Right ventricle myocardium superior (tissue), 1 donor: ENCODE measurements around the gene SLC6A7. TPM values are rescaled to one million over a fixed set of nuclear protein-coding genes. Genes with fewer than 3 reads are reported as not detected.

Source experiments
- ATAC-seq: fragments of 200-7000 bp; cut with Tn5 transposase; one replicate; pipeline ENCODE4 v1.9.1; 2020; ENCODE audit warnings: mild to moderate bottlenecking; ENCODE audit not compliant: poor library complexity
- DNase-seq: peaks from one replicate; pipeline ENCODE4 v3.0.0-alpha.2; 2020
- intact Hi-C: fragments of 100-400 bp; cut with DNase I; formaldehyde crosslinking; loops from one replicate; pipeline ENCODE4 v1.11.2; 2022
- total RNA-seq: library from RNA; stranded (reverse); fragmentation: NEBNext Ultra II Directional; extraction: Animal tissue kit (Norgen Biotek cat#: 25700); gene quantifications from one replicate; pipeline ENCODE4 v1.2.1, GENCODE V29; 2021
- donor health status: DM: no; HTN: yes; CAD: no; lungs with severe emphysema.

The SLC6A7 gene
- total RNA-seq, 1 donor from 2014 or later, result not detected

DNA sequence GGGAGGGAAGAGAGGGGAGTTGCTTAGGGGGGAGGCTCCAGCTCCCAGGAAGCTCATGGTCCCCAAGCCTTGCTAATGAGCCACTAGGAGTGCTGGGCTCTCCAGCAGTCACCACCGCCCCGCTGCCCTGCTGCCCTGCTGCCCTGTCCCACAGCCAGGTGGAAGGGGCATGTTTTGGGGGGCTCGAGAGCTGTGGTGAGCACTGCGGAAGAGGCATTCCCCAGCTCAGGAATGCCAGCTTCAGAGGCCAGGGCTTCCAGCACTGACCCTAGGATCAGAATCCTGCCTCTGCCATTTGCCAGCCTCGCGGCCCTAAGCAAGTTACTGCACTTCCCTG is 16.9 kb downstream of the SLC6A7 start:
- DNase-seq (no peak), ATAC-seq (no peak)
- intact Hi-C loops, result no loop called here

DNA sequence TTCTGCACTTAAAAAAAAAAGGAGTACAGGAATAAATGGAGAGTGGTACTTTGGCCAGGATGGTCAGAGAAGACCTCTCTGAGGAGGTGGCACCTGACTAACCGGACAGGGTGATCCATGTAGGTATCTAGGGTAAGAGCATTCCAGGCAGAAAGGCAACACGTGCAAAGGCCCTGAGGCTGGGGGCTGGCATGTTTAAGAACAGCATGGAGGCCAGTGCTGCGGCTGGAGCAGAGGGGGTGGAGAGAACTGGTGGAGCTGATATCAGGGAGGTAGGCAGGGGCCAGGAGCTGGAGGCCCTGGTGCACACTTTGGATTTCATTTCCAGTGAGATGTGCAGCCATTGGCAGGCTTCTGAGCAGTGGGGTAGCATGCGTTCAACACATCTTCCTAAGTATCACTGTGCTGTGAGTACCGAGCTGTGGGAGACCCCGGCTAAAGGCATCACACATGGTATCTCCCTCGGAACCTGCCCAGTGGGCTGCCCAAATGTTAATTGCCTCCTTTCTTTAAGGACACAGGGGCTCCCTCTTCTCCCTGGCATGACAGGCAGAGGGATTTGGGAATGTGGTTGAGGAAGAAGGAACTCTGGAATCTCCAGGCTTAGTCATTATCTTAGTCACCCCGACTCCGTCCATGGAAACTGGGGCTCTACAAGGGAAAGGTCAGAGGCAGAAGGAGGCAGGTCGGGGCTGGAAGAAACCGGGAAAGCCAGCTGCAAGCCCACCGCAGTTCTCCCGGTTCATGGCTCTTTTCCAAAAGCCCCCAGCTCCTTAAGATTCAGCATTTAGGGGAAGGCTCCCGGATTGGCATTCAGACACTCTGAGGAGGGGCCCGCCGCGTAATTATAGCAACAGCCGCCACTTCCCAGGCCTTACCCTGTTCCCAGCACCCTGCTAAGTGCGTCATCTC is 18.6 kb downstream of the SLC6A7 start:
- intact Hi-C loops, result no loop called here
- ATAC-seq, result no peak
- no peak for DNase-seq

DNA sequence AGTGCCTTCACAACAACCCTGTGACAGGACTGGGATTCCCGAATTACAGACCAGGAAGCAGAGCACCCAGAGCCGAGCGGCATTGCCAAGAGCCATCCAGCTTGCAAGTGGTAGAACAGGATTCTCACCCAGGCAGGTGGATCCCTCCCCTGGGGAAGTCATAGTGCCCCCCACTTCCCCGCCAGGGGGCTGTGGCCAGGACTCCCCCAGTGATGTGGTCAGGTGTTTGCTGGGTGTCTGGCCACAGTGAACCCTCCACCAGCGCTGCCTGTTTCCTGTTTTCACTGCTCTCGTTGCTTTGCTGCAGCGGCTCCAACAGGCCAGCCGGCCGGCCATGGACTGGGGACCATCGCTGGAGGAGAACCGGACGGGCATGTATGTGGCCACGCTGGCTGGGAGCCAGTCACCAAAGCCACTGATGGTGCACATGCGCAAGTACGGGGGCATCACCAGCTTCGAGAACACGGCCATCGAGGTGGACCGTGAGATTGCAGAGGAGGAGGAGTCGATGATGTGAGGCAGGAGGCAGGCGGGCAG is 19.3 kb downstream of the SLC6A7 start:
- ATAC-seq (no peak), DNase-seq (no peak)
- intact Hi-C loops, result no loop called here

DNA sequence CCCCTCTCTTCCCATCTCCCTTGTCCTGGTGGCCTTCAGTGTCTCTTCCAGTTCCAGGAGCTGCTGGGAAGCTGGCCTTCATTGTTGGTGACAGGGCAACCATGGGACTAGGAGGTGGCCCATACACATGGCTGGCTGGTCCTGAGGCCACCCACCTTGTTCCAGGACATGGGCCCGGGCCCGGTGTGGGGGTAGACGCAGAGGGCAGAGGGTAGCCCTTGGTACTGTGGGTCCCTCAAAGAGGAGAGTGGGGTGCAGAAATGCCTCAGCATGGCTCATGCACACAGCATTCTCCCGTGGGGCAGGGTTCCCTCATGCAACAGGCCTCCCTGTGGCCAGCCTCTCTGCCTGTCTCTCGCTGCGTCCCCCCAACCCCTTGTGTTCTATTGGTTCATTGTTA is 20.8 kb downstream of the SLC6A7 start:
- no peak for DNase-seq
- intact Hi-C loops, result no loop called here
- no peak for ATAC-seq

DNA sequence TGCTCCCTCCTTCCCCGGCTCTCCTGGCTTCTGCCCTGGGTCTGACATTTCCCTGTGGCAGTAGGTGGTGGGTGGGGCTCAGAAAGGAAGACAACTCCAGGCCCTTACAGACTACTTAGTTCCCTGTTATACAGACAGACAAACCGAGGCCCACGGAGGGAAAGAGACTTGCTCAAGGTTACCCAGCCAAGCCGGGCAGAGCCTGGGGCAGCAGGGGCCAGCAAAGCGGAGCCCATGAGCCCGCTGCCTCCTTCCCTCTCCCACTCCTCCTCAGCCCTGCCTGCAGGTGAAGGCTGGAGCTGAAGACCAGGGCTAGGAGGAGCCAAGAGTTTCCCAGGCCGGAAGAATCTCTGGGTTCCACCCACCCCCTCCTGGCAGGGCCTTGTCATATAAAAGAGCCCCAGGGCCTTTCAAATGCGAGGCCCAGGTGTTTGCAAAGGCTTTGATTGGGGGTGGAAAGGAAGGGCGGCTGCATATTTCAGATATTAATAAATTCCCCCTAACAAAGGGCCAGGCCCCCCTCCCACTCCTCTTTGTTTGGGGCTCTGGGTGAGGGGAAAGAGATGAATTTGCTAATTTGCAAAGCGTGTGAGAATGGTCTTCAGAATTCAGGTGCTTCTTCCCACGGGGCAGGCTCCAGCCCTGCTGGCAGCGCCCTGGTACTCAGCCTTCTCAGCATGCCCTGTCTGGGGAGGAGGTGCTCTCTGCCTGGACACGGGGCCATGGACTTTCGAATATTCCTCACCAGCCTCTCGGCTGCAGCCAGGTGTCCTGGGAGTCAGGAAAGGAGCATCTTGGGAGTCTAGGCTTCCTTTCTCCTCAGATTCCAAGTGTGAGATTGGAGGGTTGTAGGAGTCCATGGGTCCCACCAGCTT is 21.5 kb downstream of the SLC6A7 start:
- intact Hi-C loops, result no loop called here
- DNase-seq (no peak), ATAC-seq (no peak)

DNA sequence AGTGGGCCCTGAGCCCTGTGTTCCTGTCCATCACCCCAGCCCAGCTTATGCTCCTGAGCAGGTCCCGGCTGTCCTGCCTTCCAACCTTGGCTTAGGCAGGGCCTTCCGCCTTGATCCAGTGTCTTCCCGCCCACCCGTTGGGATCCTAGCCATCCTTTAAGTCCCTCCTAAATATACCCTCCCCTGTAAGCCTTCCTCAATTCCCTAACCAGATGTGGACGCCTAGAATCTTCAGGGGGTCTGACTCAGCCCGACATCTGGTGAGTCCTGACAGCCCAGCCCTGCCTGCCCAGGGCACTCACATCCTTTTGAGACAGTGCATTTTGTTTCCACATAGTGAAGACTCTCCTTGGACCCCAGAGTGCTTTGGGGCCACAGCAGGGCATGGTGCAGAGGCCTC is 23.7 kb downstream of the SLC6A7 start:
- intact Hi-C loops, result no loop called here
- DNase-seq (no peak), ATAC-seq (no peak)

DNA sequence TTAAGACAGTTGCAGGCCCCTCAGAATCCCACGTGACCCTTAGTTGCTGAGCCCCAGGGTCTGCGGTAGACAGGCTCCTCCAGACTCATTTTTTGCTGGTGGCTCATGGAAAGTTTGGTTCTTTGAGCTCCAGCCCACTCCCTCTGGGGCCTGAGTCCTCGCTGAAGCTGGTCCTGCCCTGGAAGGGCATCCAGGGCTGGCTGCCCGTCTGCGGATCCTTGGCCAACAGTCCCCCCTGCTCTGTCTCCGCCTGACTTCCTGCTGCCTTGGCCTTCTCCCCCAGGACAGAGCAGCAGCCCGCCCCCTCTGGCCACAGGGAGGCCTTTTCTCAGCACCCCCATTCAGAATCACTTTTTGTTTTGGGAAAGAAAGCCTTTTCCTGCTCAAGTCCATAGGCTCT is 24.4 kb downstream of the SLC6A7 start:
- DNase-seq (peak; percentile 61), ATAC-seq (no peak)
- intact Hi-C loops, result no loop called here

DNA sequence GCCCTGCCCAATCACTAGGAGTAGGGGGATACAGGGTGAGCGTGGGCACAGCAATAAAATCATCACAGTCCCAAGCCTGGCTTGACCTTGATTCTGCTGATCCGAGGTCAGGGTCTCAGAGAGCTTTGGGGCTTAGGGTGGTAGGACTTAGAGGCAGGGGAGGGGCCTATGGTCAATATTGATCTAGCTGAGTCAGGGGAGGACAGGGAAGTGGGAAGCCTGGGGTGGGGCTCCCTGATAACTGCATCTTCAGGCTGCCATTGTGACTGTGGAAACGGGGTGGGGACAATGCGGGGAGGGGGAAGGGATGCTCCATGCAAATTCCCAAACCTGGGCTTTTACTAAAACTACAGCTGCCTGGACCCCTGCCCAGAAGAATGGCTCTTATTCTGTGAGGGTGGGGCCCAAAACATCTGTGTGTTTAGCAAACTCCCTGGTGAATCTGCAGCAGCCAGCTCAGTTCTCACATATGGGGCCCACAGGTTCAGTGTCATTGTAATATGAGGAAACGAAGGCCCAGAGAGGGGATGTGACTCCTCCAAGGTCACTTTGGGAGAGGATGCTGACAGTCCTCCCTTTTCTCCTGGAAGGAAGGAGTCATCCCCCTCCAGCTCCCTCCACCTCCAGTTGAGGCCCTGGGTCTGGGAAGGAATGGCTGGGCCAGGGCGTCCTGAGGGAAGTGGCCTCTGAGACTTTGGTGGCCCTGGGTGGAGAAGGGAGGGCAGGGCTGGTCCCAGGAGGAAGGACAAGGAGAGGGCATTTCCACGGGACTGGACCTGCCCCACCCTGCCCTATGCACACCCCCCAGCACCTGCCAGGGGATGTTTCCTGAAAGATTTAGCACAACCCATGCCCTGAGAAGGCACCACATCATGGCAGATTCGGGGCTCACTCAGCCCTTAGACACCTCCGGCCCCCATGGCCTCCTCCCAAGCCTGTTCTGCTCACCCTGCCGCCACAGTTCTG is 26.4 kb downstream of the SLC6A7 start:
- ATAC-seq (no peak), DNase-seq (no peak)
- intact Hi-C loops, result no loop called here

DNA sequence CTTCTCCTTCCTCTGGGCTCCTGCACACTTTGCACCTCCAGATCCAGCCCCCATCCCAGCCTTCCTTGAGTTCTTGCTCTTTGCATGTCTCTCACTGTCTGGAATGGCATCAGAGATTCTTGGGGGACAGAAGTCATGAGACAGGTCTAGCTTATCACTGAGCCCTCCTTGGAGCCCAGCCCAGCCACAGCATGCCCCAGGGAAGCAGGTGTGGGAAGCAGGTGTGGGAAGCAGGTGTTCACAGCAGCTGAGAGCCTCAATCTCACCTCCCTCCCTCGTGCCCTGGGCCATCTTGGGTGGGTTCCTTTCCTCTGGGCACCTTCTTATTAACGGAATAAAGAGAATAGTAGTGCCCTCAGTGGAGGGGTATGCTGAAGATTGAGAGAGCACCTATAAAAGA is 27.2 kb downstream of the SLC6A7 start:
- no peak for DNase-seq
- ATAC-seq, result no peak
- intact Hi-C loops, result no loop called here

DNA sequence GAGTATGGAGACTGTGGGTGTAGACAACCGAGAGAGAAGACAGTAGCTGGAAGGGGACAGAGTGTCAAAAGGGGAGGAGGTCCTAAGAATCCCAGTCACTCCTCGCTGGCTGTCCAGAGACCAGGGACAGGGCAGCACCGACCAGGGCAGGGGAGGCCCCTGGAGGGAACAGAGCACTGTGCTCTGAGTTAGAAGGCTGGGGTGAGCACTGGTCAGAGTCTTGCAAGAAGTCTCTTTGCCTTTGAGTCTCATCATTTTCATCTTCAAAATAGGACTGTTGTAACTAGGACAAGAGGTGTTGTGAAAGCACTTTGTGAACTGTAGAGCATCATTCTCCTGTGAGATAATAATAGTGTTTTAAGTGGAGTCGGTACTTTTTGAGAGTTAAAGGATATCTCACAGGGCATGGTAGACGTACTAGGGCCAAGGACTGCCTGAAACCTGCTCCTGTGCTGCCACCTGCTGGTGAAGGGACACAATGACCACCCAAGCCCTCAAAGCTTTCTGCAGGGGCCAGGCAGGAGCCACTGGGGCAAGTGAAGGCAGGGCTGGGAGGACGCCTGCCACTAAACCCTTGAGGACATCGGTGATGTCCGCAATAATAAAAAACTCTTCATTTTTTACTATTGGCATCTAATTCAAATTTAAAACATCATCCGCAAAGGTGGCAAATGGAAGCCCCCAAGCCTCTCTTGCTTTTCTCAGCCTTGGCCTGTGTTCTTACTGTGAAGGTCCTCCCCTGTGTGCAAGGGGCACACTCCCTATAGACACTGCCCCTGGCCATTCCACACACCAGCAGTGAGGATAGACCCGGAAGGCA is 28.2 kb downstream of the SLC6A7 start:
- DNase-seq, result peak; percentile 85
- ATAC-seq, result peak; percentile 87
- intact Hi-C loops, result loop anchor here (1.0 kb wide), 1 partner anchor 57 kb away; no protein-coding TSS in a partner anchor

DNA sequence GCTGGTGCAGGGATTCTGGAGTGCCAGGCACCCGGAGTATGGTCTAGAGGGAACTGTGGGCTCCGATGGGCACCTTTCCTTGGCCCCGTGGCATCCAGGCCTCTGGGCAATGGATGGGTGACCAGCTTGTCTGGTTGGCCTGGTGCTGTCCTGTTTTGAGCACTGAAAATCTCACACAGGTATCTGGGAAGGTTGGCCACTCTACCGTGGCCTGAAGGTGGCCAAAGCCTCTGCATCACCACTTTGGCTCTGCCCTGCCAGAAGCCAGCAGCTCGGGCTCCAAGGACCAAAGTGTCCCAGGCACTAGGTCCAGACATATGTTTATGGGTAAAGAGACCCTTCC is 28.8 kb downstream of the SLC6A7 start:
- DNase-seq (no peak), ATAC-seq (no peak)
- intact Hi-C loops, result loop anchor here (1.0 kb wide), 1 partner anchor 57 kb away; no protein-coding TSS in a partner anchor

DNA sequence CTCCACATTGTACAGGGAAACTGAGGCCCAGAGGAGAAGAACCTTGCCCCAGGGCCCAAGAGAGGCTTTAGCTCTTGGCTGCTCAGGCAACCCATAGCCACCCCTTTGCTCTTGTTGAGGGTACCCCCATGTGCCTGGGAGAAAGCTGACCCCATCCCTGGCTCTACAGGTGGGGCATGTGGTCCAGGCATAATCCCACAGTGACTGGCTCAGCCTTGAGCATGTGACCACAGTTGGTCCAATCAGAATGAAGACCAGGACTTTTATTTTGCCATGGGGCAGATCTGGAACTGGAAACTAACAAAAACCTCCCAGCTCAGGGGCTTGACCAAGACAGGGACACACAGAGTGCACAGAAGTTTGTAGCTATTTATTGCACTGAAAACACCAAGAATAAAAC is 29.3 kb downstream of the SLC6A7 start:
- ATAC-seq (no peak), DNase-seq (no peak)
- intact Hi-C loops, result no loop called here

DNA sequence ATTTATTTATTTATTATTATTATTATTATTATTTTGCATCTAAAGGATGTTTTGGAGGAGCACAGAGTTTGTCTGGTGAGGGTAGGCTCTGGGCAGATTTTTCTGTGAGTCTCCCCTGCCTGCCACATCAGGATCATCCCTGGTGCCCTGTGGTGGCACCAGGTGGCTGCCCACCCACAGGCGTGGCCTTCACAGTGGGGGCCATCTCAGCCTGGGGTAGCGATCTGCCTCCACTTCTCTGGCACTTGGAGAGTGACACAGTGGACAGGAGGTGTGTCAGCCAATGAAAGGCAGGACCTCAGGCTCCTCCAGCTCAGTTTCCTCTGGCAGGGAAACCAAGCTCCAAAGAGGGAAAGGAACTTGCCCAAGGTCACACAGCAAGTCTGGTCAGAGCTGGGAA is 30.0 kb downstream of the SLC6A7 start:
- intact Hi-C loops, result no loop called here
- DNase-seq (no peak), ATAC-seq (no peak)

DNA sequence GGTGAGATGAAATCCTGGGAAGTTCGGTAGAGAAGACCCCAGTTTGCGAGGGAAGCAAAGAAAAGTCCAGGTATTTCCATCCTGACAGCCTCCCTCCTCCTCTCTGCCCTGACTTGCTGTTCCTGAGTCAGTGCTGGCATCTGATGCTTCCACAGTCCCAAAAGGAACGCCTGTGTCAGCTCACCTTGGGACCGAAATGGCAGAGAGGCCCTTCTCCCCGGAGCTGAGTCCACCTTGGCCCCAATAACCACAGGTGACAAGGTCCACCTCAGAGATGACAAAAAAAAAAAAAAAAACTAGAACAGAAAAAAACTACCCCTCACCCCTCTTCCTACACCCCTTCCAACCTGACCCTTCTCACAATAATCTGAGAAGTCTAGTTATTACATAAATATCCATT is 31.6 kb downstream of the SLC6A7 start:
- DNase-seq (no peak), ATAC-seq (no peak)
- intact Hi-C loops, result no loop called here

DNA sequence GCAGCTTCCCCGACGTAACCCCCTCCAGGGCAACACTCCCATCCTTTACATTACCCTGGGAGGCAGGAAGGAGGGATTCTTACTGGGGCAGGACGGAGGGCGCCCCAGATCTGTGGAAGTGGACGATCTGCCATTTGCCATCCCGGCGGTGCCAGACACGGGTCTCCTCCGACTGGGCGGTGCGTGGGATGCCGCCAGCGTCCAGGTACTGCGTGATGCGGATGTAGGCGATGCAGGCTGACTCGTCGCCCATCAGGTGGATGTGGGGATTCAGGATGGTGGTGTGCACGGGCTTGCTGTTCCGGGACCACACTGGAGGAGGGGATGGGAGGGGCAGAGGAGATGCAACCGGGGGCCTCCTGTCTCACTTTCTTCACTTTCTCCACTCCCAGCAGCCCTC is 33.0 kb downstream of the SLC6A7 start:
- intact Hi-C loops, result no loop called here
- no peak for ATAC-seq
- DNase-seq, result no peak

DNA sequence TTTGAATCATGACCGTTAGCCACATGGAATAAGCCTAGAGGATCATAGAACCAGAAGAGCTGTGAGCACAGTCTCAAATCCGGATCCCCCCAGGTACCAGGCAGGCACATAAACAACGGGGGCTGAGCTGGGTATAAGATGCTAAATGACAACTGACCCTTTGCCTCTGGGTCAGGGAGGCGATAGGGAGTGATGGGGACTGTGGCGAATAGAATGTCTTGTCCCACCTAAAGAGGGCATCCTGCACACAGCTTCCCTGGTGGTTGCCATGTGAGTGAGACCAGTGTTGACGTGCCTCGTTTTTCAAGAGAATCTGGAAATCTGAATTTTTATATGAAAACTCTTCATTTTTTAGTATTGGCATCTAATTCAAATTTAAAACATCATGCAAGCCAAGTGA is 33.6 kb downstream of the SLC6A7 start:
- ATAC-seq, result no peak
- intact Hi-C loops, result no loop called here
- DNase-seq, result no peak

DNA sequence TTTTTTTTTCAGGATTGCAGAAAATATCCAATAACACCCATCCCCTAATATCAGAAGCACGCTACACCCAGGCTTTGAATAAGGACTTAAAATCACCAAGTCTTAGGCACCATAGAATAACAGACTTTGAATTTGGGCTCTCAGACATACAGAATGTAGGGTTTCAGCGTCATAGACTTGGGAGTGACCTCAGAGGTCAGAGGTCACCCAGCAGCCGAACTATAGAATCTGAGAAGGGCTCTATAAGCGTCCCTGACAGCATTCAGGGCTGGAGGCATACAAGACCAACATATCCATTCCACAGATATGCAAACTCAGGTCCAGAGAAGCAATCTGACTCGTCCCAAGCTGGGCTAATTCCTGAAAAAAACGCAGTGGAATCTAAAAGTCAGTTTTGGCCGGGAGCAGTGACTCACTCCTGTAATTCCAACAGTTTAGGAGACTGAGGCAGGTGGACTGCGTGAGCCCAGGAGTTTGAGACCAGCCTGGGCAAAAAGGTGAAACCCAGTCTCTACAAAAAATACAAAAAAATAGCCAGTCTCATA is 34.7 kb downstream of the SLC6A7 start:
- no peak for DNase-seq
- intact Hi-C loops, result no loop called here
- ATAC-seq, result no peak

DNA sequence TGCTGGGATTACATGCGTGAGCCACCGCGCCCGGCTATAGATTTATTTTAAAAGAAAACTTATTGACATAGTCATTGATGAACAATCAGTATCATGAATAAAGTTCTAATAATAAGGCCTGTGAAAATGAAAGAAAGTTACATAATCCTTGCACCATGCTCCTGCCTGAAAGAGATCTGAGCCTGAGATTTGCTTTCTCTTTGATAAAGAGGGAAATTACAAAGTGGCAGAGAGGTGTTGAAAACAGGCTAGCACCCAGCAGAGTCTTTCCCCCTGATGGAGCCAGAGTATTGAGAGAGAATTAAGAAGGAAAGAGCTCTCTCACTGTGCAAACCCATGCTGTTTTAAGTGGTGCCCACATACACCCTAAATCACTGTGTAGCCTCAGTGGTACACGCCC is 37.2 kb downstream of the SLC6A7 start:
- no peak for ATAC-seq
- DNase-seq, result no peak
- intact Hi-C loops, result no loop called here
